Hepatocyte (in vitro differentiated cells): ENCODE measurements around the gene BTF3.

Experiments used
- EZH2 ChIP-seq: fragments of 200-600 bp; sonication (generic); IDR thresholded peaks from 2 replicates; pipeline ENCODE4 v1.6.1; 2016; ENCODE audit warnings: antibody characterized with exemption, mild to moderate bottlenecking, borderline replicate concordance
- EZH2phosphoT487 ChIP-seq: fragments of 200-600 bp; sonication (generic); IDR thresholded peaks from one replicate; pipeline ENCODE4 v1.6.1; 2018; ENCODE audit warnings: antibody characterized with exemption, mild to moderate bottlenecking, low read depth, moderate library complexity; ENCODE audit not compliant: unreplicated experiment, severe bottlenecking
- TF ChIP-seq, protein P1 (sequence below): fragments of 200-600 bp; sonication (generic); IDR thresholded peaks from 2 replicates; pipeline ENCODE4 v1.5.1; 2016; ENCODE audit warnings: antibody characterized with exemption, mild to moderate bottlenecking; ENCODE audit not compliant: poor library complexity

DNA sequence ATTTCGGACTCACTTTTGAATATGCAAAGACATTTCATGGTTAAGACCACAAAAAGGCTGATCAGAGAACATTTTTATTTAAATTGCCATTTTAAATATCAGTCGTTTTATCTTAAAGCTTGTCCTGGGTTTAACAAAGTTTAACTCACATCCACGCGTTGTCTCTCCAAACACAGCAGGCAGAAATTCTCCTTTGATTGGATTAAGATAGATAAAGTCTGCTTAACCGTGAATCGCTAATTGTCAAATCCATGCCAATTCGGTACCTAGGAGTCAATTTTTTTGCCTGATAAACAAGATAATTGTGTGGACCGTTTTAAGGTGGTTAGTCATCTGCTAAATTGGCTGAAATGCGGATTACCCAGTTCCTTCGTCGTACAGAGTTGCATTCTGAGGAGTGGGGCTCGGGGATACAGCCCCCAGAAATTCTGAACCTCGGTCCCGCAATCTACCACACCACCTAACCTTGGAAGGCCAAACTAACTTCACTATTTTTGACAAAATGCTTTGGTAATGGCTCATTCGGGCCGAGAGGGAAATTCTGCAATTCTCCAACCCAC is 665 bp upstream of the BTF3 start:
- TF ChIP-seq EZH2phosphoT487 (no peak), EZH2 (no peak)
- TF ChIP-seq, protein P1, sequence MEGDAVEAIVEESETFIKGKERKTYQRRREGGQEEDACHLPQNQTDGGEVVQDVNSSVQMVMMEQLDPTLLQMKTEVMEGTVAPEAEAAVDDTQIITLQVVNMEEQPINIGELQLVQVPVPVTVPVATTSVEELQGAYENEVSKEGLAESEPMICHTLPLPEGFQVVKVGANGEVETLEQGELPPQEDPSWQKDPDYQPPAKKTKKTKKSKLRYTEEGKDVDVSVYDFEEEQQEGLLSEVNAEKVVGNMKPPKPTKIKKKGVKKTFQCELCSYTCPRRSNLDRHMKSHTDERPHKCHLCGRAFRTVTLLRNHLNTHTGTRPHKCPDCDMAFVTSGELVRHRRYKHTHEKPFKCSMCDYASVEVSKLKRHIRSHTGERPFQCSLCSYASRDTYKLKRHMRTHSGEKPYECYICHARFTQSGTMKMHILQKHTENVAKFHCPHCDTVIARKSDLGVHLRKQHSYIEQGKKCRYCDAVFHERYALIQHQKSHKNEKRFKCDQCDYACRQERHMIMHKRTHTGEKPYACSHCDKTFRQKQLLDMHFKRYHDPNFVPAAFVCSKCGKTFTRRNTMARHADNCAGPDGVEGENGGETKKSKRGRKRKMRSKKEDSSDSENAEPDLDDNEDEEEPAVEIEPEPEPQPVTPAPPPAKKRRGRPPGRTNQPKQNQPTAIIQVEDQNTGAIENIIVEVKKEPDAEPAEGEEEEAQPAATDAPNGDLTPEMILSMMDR, result no peak
